Activated T-cell treated with anti-CD3 and anti-CD28 coated beads, Interleukin-2, amount 50 U/mL, for 72 hours (primary cell): Measurements from ENCODE around the gene SLC27A2. TPM values are rescaled to one million over a fixed set of nuclear protein-coding genes. Genes with fewer than 3 reads are reported as not detected.
A peak's percentile ranks its signal among the peaks of the same experiment; 100 is the strongest.

Experiments
- ATAC-seq, 2 donors: fragments of 150-1000 bp; cut with Tn5 transposase; replicated peaks in 1 of 2; 2 replicates each; pipeline ENCODE4 v1.10.0; 2021; ENCODE audit warnings: moderate library complexity in 2 of 2, mild to moderate bottlenecking in 1 of 2
- DNase-seq, 2 donors: peaks; one replicate each; pipeline ENCODE4 v3.0.0; 2021 to 2022; ENCODE audit warnings: mixed read lengths in 1 of 2
- H3K27ac Mint-ChIP-seq: one replicate; pipeline ENCODE4 v1.8.0; 2022; ENCODE audit warnings: mild to moderate bottlenecking, moderate library complexity, mixed read lengths
- H3K27me3 Mint-ChIP-seq: one replicate; pipeline ENCODE4 v1.8.0; 2022; ENCODE audit warnings: low read depth, mixed read lengths
- H3K36me3 Mint-ChIP-seq, 2 donors: one replicate each; pipeline ENCODE4 v1.8.0; 2022; ENCODE audit warnings: mixed read lengths in 2 of 2, mild to moderate bottlenecking in 1 of 2; ENCODE audit not compliant: insufficient read depth in 2 of 2
- H3K4me1 Mint-ChIP-seq: one replicate; pipeline ENCODE4 v1.8.0; 2022; ENCODE audit warnings: low read depth, mixed read lengths
- H3K4me3 Mint-ChIP-seq, 2 donors: one replicate each; pipeline ENCODE4 v1.8.0; 2022; ENCODE audit warnings: mild to moderate bottlenecking in 2 of 2, mixed read lengths in 2 of 2, moderate library complexity in 2 of 2
- H3K9me3 Mint-ChIP-seq, 2 donors: one replicate each; pipeline ENCODE4 v1.8.0; 2022; ENCODE audit warnings: mixed read lengths in 2 of 2
- total RNA-seq, 2 donors: library from RNA; stranded (reverse); gene quantifications; one replicate each; pipeline ENCODE4 v1.2.3, GENCODE V29; 2022

Gene SLC27A2
- total RNA-seq, 2 donors from 2014 or later, result 27.6 to 33.5 TPM

GRCh38 chr15:50236433-50236832 is 54.4 kb downstream of the SLC27A2 start:
- Mint-ChIP-seq H3K4me3 (no peak overlapping the region), H3K27ac (no peak overlapping the region), H3K36me3 (peaks cover 0 to 3% of the 10 kb centered on the region in 2 donors), H3K9me3 (no peaks in the 10 kb centered on the region), H3K4me1 (peaks cover 7% of the 10 kb centered on the region), H3K27me3 (no peaks in the 10 kb centered on the region)
- DNase-seq, result no peak
- ATAC-seq, result no peak

DNA sequence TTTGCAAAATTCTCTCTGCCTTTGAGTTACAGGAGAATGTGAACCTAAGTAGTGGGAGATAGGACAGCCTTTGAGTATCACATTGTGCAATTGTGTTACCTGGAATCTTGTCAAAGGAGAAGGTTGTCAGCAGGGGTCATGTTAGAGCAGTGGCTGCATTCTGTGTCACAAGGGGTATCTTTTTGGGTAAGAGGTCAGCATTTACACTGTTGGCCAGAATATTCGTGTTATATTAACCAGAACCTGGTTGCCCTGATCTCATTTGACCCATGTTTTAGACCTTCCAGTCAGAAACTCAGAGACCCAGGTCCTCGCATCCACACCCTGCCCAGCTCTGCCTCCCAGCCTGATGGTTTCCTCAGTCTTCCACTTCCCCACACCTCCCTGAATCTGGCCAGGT is 56.3 kb downstream of the SLC27A2 start:
- no peak for DNase-seq
- Mint-ChIP-seq H3K4me1 (peaks cover 19% of the 10 kb centered on the region), H3K36me3 (peaks cover 0 to 3% of the 10 kb centered on the region in 2 donors), H3K9me3 (no peaks in the 10 kb centered on the region), H3K4me3 (no peak overlapping the region), H3K27me3 (no peaks in the 10 kb centered on the region), H3K27ac (no peak overlapping the region)
- ATAC-seq, result no peak

DNA sequence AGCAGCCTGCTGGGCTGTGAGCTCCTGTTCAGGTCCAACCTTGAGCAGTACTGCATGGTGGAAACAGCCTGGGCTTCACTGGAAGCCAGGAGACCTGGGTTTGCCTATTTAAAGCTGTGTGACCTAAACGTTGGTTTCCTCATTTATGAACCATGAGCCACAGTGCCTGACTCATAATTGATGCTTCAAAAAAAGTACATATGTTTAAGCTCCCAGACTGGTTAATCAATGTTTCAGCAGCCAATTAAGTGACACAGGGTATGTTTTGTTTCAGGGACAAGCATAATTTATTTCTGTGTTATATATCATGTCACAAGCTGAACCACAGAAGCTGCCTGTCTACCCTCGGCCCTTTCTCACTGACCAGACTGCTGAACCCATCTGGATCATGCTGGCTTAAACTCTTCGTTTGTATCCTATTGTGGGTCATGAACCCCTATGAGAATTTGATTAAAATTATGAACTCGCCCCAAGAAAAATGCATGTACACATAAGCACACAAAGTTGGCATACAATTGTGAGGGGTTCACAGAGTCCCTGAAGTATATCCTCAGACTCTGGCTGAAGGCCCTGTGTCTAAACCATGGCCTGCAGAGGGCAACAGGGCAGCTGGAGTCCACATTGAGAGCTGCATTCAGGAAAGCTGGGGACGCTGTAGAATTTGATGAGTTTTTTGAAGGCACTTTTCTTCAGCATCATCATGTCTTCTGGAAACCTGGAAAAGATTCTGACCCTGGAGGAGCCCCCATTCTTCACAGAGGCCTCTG is 59.9 kb downstream of the SLC27A2 start:
- peak; percentile 86 to 87 for ATAC-seq
- Mint-ChIP-seq H3K4me3 (peak overlapping the region in 1 of 2 donors; percentile 4), H3K36me3 (no peaks in the 10 kb centered on the region), H3K9me3 (no peaks in the 10 kb centered on the region), H3K27ac (peak overlapping the region; percentile 60), H3K27me3 (no peaks in the 10 kb centered on the region), H3K4me1 (peaks cover 28% of the 10 kb centered on the region)
- peak; percentile 27 to 29 for DNase-seq

GRCh38 chr15:50244153-50244552 is 62.2 kb downstream of the SLC27A2 start:
- peaks cover 51% of the 10 kb centered on the region for H3K4me1 Mint-ChIP-seq
- H3K36me3 Mint-ChIP-seq, result peaks cover 1 to 3% of the 10 kb centered on the region in 2 donors
- no peaks in the 10 kb centered on the region for H3K9me3 Mint-ChIP-seq
- H3K4me3 Mint-ChIP-seq, result no peak overlapping the region
- no peak overlapping the region for H3K27ac Mint-ChIP-seq
- ATAC-seq, result no peak
- no peak for DNase-seq
- H3K27me3 Mint-ChIP-seq, result no peaks in the 10 kb centered on the region

- Mint-ChIP-seq H3K27me3 (no peaks in the 10 kb centered on the region), H3K36me3 (peaks cover 1 to 3% of the 10 kb centered on the region in 2 donors), H3K9me3 (no peaks in the 10 kb centered on the region), H3K27ac (peak overlapping the region; percentile 82), H3K4me1 (peaks cover 60% of the 10 kb centered on the region), H3K4me3 (no peak overlapping the region)
- no peak for DNase-seq
- ATAC-seq, result no peak
Measured at GRCh38 chr15:50244959-50245624, 63.1 kb downstream of the SLC27A2 start.

GRCh38 chr15:50246631-50247030 is 64.6 kb downstream of the SLC27A2 start:
- H3K36me3 Mint-ChIP-seq, result peaks cover 1 to 3% of the 10 kb centered on the region in 2 donors
- H3K9me3 Mint-ChIP-seq, result no peaks in the 10 kb centered on the region
- peaks cover 60% of the 10 kb centered on the region for H3K4me1 Mint-ChIP-seq
- no peaks in the 10 kb centered on the region for H3K27me3 Mint-ChIP-seq
- H3K27ac Mint-ChIP-seq, result peak overlapping the region; percentile 57
- no peak for ATAC-seq
- H3K4me3 Mint-ChIP-seq, result peak overlapping the region; percentile 27 to 48
- no peak for DNase-seq

GRCh38 chr15:50247819-50248655 is 66.0 kb downstream of the SLC27A2 start:
- Mint-ChIP-seq H3K4me3 (peak overlapping the region; percentile 85 to 87), H3K4me1 (peaks cover 53% of the 10 kb centered on the region), H3K9me3 (no peaks in the 10 kb centered on the region), H3K36me3 (peaks cover 1 to 3% of the 10 kb centered on the region in 2 donors), H3K27ac (peak overlapping the region; percentile 98), H3K27me3 (no peaks in the 10 kb centered on the region)
- peak; percentile 96 to 99 for ATAC-seq
- peak; percentile 72 to 74 for DNase-seq

GRCh38 chr15:50248994-50249582 is 67.1 kb downstream of the SLC27A2 start:
- H3K9me3 Mint-ChIP-seq, result no peaks in the 10 kb centered on the region
- no peak for DNase-seq
- peak overlapping the region; percentile 85 to 87 for H3K4me3 Mint-ChIP-seq
- H3K27me3 Mint-ChIP-seq, result no peaks in the 10 kb centered on the region
- peaks cover 53% of the 10 kb centered on the region for H3K4me1 Mint-ChIP-seq
- H3K27ac Mint-ChIP-seq, result peak overlapping the region; percentile 98
- H3K36me3 Mint-ChIP-seq, result peaks cover 1 to 3% of the 10 kb centered on the region in 2 donors
- peak; percentile 17 to 19 for ATAC-seq

DNA sequence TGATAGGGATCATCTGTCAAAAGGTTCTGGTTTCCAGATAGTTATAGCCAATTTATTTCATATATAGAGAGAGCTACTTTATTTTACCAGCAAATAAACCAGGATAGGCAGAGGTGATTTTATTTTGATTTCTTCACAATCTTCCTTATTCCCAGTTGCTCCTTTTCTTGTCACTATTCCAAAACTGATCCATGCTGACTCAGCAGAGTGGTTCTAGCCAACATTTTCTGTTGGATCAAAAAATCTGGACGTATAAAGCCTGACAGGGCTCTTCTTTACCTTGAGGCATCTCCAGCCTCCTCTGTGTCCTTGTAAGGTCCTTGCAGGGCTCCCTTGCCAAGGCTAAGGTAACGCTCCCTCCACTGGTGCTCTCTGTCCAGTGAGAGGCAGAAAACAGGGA is 67.7 kb downstream of the SLC27A2 start:
- DNase-seq (no peak), ATAC-seq (no peak)
- peak overlapping the region in 1 of 2 donors; percentile 87 for H3K4me3 Mint-ChIP-seq
- no peaks in the 10 kb centered on the region for H3K27me3 Mint-ChIP-seq
- no peaks in the 10 kb centered on the region for H3K9me3 Mint-ChIP-seq
- H3K36me3 Mint-ChIP-seq, result peaks cover 1 to 3% of the 10 kb centered on the region in 2 donors
- peaks cover 53% of the 10 kb centered on the region for H3K4me1 Mint-ChIP-seq
- no peak overlapping the region for H3K27ac Mint-ChIP-seq

GRCh38 chr15:50250760-50251394 is 68.9 kb downstream of the SLC27A2 start:
- H3K27me3 Mint-ChIP-seq, result no peaks in the 10 kb centered on the region
- H3K4me1 Mint-ChIP-seq, result peaks cover 53% of the 10 kb centered on the region
- DNase-seq (no peak), ATAC-seq (no peak)
- no peaks in the 10 kb centered on the region for H3K9me3 Mint-ChIP-seq
- no peak overlapping the region for H3K4me3 Mint-ChIP-seq
- H3K36me3 Mint-ChIP-seq, result peaks cover 1 to 3% of the 10 kb centered on the region in 2 donors
- no peak overlapping the region for H3K27ac Mint-ChIP-seq

- no peak for ATAC-seq
- DNase-seq, result no peak
- Mint-ChIP-seq H3K9me3 (no peaks in the 10 kb centered on the region), H3K27me3 (no peaks in the 10 kb centered on the region), H3K36me3 (peaks cover 1 to 3% of the 10 kb centered on the region in 2 donors), H3K4me1 (peaks cover 46% of the 10 kb centered on the region), H3K27ac (no peak overlapping the region), H3K4me3 (no peak overlapping the region)
Measured at GRCh38 chr15:50251638-50252182, 69.7 kb downstream of the SLC27A2 start.

- ATAC-seq, result no peak
- Mint-ChIP-seq H3K27ac (no peak overlapping the region), H3K4me1 (peaks cover 46% of the 10 kb centered on the region), H3K9me3 (no peaks in the 10 kb centered on the region), H3K27me3 (no peaks in the 10 kb centered on the region), H3K36me3 (peaks cover 1 to 3% of the 10 kb centered on the region in 2 donors), H3K4me3 (no peak overlapping the region)
- DNase-seq, result no peak
Measured at GRCh38 chr15:50252556-50252955, 70.6 kb downstream of the SLC27A2 start.
